ENCODE data around the gene ACYP1. TPM values are rescaled to one million over a fixed set of nuclear protein-coding genes. Genes with fewer than 3 reads are reported as not detected.
A peak's percentile ranks its signal among the peaks of the same experiment; 100 is the strongest.
"Not testable (repeated sequence)": the region's sequence is repeated elsewhere in the genome, so short reads cannot be mapped to it uniquely, and the experiment has no call there.

ACYP1 gene
- total RNA-seq, 1 donor from 2014 or later: 11.7 TPM

GRCh38 chr14:75069811-75070145, 6.0 kb upstream of the ACYP1 start:
- ATAC-seq (peak; percentile 21), DNase-seq (no peak)
- intact Hi-C loops (cut with micrococcal nuclease): loop anchor here (10.0 kb wide), 1 partner anchor 125 kb away; no protein-coding TSS in a partner anchor

GRCh38 chr14:75069121-75069810, 5.4 kb upstream of the ACYP1 start, which contains the start of gene ZC2HC1C:
ZC2HC1C (plus strand) TSS chr14:75069641; CDS start chr14:75070574, 933 bp downstream.
- ATAC-seq: peak; percentile 93
- intact Hi-C loops (cut with micrococcal nuclease): no loop called here
- DNase-seq: peak; percentile 99

- ATAC-seq: peak; percentile 0
- no peak for DNase-seq
- intact Hi-C loops (cut with micrococcal nuclease): no loop called here
Observed at GRCh38 chr14:75068294-75069120, 4.7 kb upstream of the ACYP1 start.

- ATAC-seq; intact Hi-C loops (cut with micrococcal nuclease): not testable (repeated sequence)
Observed at GRCh38 chr14:75067765-75068164, 3.9 kb upstream of the ACYP1 start.

GRCh38 chr14:75067212-75067611, 3.4 kb upstream of the ACYP1 start:
- no peak for DNase-seq
- no peak for ATAC-seq
- intact Hi-C loops (cut with micrococcal nuclease): no loop called here

More at GRCh38 chr14:75067765-75068164, 3.9 kb upstream of the ACYP1 start:
- not testable (repeated sequence) for DNase-seq

GRCh38 chr14:75066691-75067090, 2.9 kb upstream of the ACYP1 start:
- DNase-seq: no peak
- no peak for ATAC-seq
- intact Hi-C loops (cut with micrococcal nuclease): no loop called here

- intact Hi-C loops (cut with micrococcal nuclease): no loop called here
- ATAC-seq (no peak), DNase-seq (no peak)
Observed at GRCh38 chr14:75064205-75064567, 362 bp upstream of the ACYP1 start.

GRCh38 chr14:75063013-75063412, 811 bp downstream of the ACYP1 start:
- intact Hi-C loops (cut with micrococcal nuclease): no loop called here
- ATAC-seq (no peak), DNase-seq (no peak)

- intact Hi-C loops (cut with micrococcal nuclease): no loop called here
- ATAC-seq: no peak
- DNase-seq: no peak
Observed at GRCh38 chr14:75060420-75060819, 3.4 kb downstream of the ACYP1 start.

GRCh38 chr14:75059642-75060041, 4.2 kb downstream of the ACYP1 start:
- no peak for ATAC-seq
- no peak for DNase-seq
- intact Hi-C loops (cut with micrococcal nuclease): no loop called here

GRCh38 chr14:75054421-75054820, 9.4 kb downstream of the ACYP1 start:
- ATAC-seq (no peak), DNase-seq (no peak)
- intact Hi-C loops (cut with micrococcal nuclease): no loop called here

GRCh38 chr14:75053396-75054291, 10.2 kb downstream of the ACYP1 start:
- ATAC-seq (no peak), DNase-seq (no peak)
- intact Hi-C loops (cut with micrococcal nuclease): no loop called here

- ATAC-seq: no peak
- intact Hi-C loops (cut with micrococcal nuclease): no loop called here
- no peak for DNase-seq
Observed at GRCh38 chr14:75051556-75051899, 12.3 kb downstream of the ACYP1 start.

GRCh38 chr14:75050852-75051555, 12.8 kb downstream of the ACYP1 start, which contains the start of gene MLH3:
MLH3 (minus strand) TSS chr14:75051467; CDS start chr14:75049655, 1,812 bp downstream.
- DNase-seq (peak; percentile 93), ATAC-seq (peak; percentile 93)
- intact Hi-C loops (cut with micrococcal nuclease): no loop called here

- ATAC-seq (peak; percentile 10), DNase-seq (no peak)
- intact Hi-C loops (cut with micrococcal nuclease): no loop called here
Observed at GRCh38 chr14:75049731-75050201, 14.1 kb downstream of the ACYP1 start.

GRCh38 chr14:75049136-75049535, 14.7 kb downstream of the ACYP1 start:
- DNase-seq (no peak), ATAC-seq (peak; percentile 43)
- intact Hi-C loops (cut with micrococcal nuclease): no loop called here

- intact Hi-C loops (cut with micrococcal nuclease): no loop called here
- no peak for ATAC-seq
- DNase-seq: no peak
Observed at GRCh38 chr14:75048101-75048500, 15.7 kb downstream of the ACYP1 start.

- DNase-seq (no peak), ATAC-seq (no peak)
- intact Hi-C loops (cut with micrococcal nuclease): no loop called here
Observed at GRCh38 chr14:75047506-75047905, 16.3 kb downstream of the ACYP1 start.

- DNase-seq (no peak), ATAC-seq (no peak)
- intact Hi-C loops (cut with micrococcal nuclease): no loop called here
Observed at GRCh38 chr14:75046899-75047298, 16.9 kb downstream of the ACYP1 start.
